Embryonic facial prominence (tissue), 1 donor: ENCODE data around the gene MAML2.

Source experiments
- DNase-seq: peaks from one replicate; pipeline ENCODE4 v3.0.0-alpha.2; 2016; ENCODE audit errors: extremely low spot score

MAML2 gene

GRCh38 chr11:96072592-96072991 lies 270.4 kb downstream of the MAML2 start:
- DNase-seq = no peak

- DNase-seq = no peak
Measured at GRCh38 chr11:96070453-96070852, 272.5 kb downstream of the MAML2 start.

GRCh38 chr11:96067160-96067559 lies 275.8 kb downstream of the MAML2 start:
- no peak for DNase-seq

GRCh38 chr11:96065379-96065778 lies 277.6 kb downstream of the MAML2 start:
- no peak for DNase-seq

GRCh38 chr11:96063886-96064285 lies 279.1 kb downstream of the MAML2 start:
- no peak for DNase-seq

- no peak for DNase-seq
Measured at GRCh38 chr11:96063053-96063452, 279.9 kb downstream of the MAML2 start.

- peak; percentile 88 for DNase-seq
Measured at GRCh38 chr11:96062134-96062533, 280.9 kb downstream of the MAML2 start.

- no peak for DNase-seq
Measured at GRCh38 chr11:96061730-96062129, 281.3 kb downstream of the MAML2 start.

GRCh38 chr11:96061069-96061468 lies 281.9 kb downstream of the MAML2 start:
- no peak for DNase-seq

- no peak for DNase-seq
Measured at GRCh38 chr11:96057502-96057901, 285.5 kb downstream of the MAML2 start.

GRCh38 chr11:96056576-96056975 lies 286.4 kb downstream of the MAML2 start:
- DNase-seq = no peak

GRCh38 chr11:96055706-96056387 lies 287.1 kb downstream of the MAML2 start:
- no peak for DNase-seq

- peak; percentile 73 for DNase-seq
Measured at GRCh38 chr11:96054870-96055705, 287.9 kb downstream of the MAML2 start.

GRCh38 chr11:96052921-96053651 lies 289.9 kb downstream of the MAML2 start:
- no peak for DNase-seq

GRCh38 chr11:96051820-96052219 lies 291.2 kb downstream of the MAML2 start:
- no peak for DNase-seq

- DNase-seq = no peak
Measured at GRCh38 chr11:96050435-96051182, 292.4 kb downstream of the MAML2 start.

GRCh38 chr11:96049426-96049825 lies 293.6 kb downstream of the MAML2 start:
- no peak for DNase-seq

- peak; percentile 90 for DNase-seq
Measured at GRCh38 chr11:96045622-96046456, 297.2 kb downstream of the MAML2 start.

- no peak for DNase-seq
Measured at GRCh38 chr11:96044747-96045146, 298.2 kb downstream of the MAML2 start.

- DNase-seq = no peak
Measured at GRCh38 chr11:96044311-96044710, 298.7 kb downstream of the MAML2 start.

GRCh38 chr11:96043291-96043690 lies 299.7 kb downstream of the MAML2 start:
- DNase-seq = no peak
